ENCODE results near the gene ZNF345. TPM values are rescaled to one million over a fixed set of nuclear protein-coding genes. Genes with fewer than 3 reads are reported as not detected.

Gene ZNF345
- total and polyA plus RNA-seq, 2 of the 4 experiments (the other 2 are of a cell fraction) = 1.8 to 3.0 TPM

- no peak overlapping the region for H3K9ac ChIP-seq (ENCODE audit: low read depth, low read length)
- no TSS peak for BruUV-seq (replicated peaks)
These were observed 43.6 kb upstream of the ZNF345 start for GRCh38 chr19:36807029-36807428.

More at GRCh38 chr19:36807029-36807428, 43.6 kb upstream of the ZNF345 start:
- no peak overlapping the region for H2BK5ac ChIP-seq (ENCODE audit: low read depth, low read length, poor library complexity, severe bottlenecking)
- ChIA-PET POLR2A (ENCODE audit: unreplicated experiment) (no interaction called here), CTCF (no interaction called here)
- dilution Hi-C loops (cut with HindIII; ENCODE audit: low sequenced_read_pairs, unreplicated experiment) = no loop called here
- no peaks in the 10 kb centered on the region for H3K4me1 ChIP-seq (ENCODE audit: control insufficient read depth, insufficient read depth, low read length)
- no peak overlapping the region for H2AK5ac ChIP-seq (ENCODE audit: low read depth, low read length)
- H2AK9ac ChIP-seq (replicated peaks; ENCODE audit: low read depth, low read length, poor library complexity) = no peak overlapping the region
- H2BK120ac ChIP-seq (ENCODE audit: low read depth, low read length) = no peak overlapping the region
- no peak overlapping the region for H4K8ac ChIP-seq (ENCODE audit: low read depth in 2 of 2, low read length in 2 of 2)
- intact Hi-C loops (cut with micrococcal nuclease) = no loop called here
- DNase-seq = no peak
- H2BK15ac ChIP-seq (ENCODE audit: low read depth, low read length) = no peak overlapping the region
- TF ChIP-seq BHLHE40 (IDR thresholded peaks at IDR 0.05; ENCODE audit: low read depth, low read length) (no peak), NFE2L2 (IDR thresholded peaks at IDR 0.05; ENCODE audit: low read depth, low read length) (no peak), MAFK (IDR thresholded peaks at IDR 0.05; ENCODE audit: low read depth, low read length) (no peak), POLR2A (IDR thresholded peaks at IDR 0.05; ENCODE audit: low read depth, low read length) (no peak), CHD1 (IDR thresholded peaks at IDR 0.05; ENCODE audit: low read depth, low read length) (no peak), RFX5 (IDR thresholded peaks at IDR 0.05; ENCODE audit: low read depth, low read length) (no peak), MAZ (IDR thresholded peaks at IDR 0.05; ENCODE audit: borderline replicate concordance, low read depth, low read length) (no peak), FOS (IDR thresholded peaks at IDR 0.05; ENCODE audit: low read depth, low read length) (no peak)
- no peak overlapping the region for H3K18ac ChIP-seq (ENCODE audit: low read depth, low read length)
- H2AFZ ChIP-seq (replicated peaks; ENCODE audit: low read length, poor library complexity) = no peak overlapping the region
- H3K79me1 ChIP-seq (ENCODE audit: low read depth in 1 of 2, low read length in 2 of 2) = no peaks in the 10 kb centered on the region; a peak in 1 of 4 replicates
- no peak overlapping the region for H3K14ac ChIP-seq (replicated peaks; ENCODE audit: low read depth, low read length)
- H3K27me3 ChIP-seq (ENCODE audit: control insufficient read depth, insufficient read depth, low read length) = no peaks in the 10 kb centered on the region
- ATAC-seq (ENCODE audit: low read depth) = no peak
- no peak overlapping the region for H3K4me3 ChIP-seq (ENCODE audit: insufficient read depth, low read depth, low read length)
- H3K9me3 ChIP-seq (ENCODE audit: control insufficient read depth, insufficient read depth, low read length) = peaks cover 51% of the 10 kb centered on the region
- no peak overlapping the region for H4K91ac ChIP-seq (ENCODE audit: insufficient read depth, low read depth, low read length)
- H3K56ac ChIP-seq (ENCODE audit: extremely low read depth, insufficient read depth, low read length) = no peak overlapping the region
- H4K20me1 ChIP-seq (ENCODE audit: insufficient read depth, low read length) = no peaks in the 10 kb centered on the region
- H3K36me3 ChIP-seq (ENCODE audit: control insufficient read depth, insufficient read depth, low read length) = peaks cover 14% of the 10 kb centered on the region
- no peaks in the 10 kb centered on the region for H3K9me1 ChIP-seq (ENCODE audit: insufficient read depth, low read length)
- no peak overlapping the region for H3K4me2 ChIP-seq (ENCODE audit: low read depth, low read length)
- no peak overlapping the region for H3K4ac ChIP-seq (ENCODE audit: low read depth, low read length)
- no peak overlapping the region for H3K23ac ChIP-seq (ENCODE audit: low read depth, low read length)
- H4K5ac ChIP-seq (ENCODE audit: low read depth, low read length) = no peak overlapping the region
- no peak overlapping the region for H2BK20ac ChIP-seq (ENCODE audit: low read depth, low read length)
- in situ Hi-C loops (cut with MboI; ENCODE audit: low sequenced_read_pairs) = no loop called here
- H3K27ac ChIP-seq (ENCODE audit: insufficient read depth, low read length) = no peak overlapping the region
